Ascending aorta (tissue), 2 donors: ENCODE measurements around the gene ADAM15. TPM values are rescaled to one million over a fixed set of nuclear protein-coding genes. Genes with fewer than 3 reads are reported as not detected.

Experiments used
- DNase-seq, 2 donors: peaks; one replicate each; pipeline ENCODE4 v3.0.0-alpha.2; 2019; ENCODE audit warnings: low spot score in 2 of 2
- H3K27ac ChIP-seq, 2 donors: fragments of 200-600 bp; sonication (generic); one replicate each; pipeline ENCODE4 v1.5.1; 2016 to 2017; ENCODE audit warnings: mild to moderate bottlenecking in 1 of 2
- H3K27me3 ChIP-seq: fragments of 200-600 bp; sonication (generic); one replicate; pipeline ENCODE4 v1.5.1; 2017
- H3K36me3 ChIP-seq, 2 donors: fragments of 200-600 bp; sonication (generic); one replicate each; pipeline ENCODE4 v1.5.1; 2016
- H3K4me1 ChIP-seq, 2 donors: fragments of 200-600 bp; sonication (generic); one replicate each; pipeline ENCODE4 v1.5.1; 2016 to 2017; ENCODE audit warnings: mild to moderate bottlenecking in 1 of 2
- H3K4me3 ChIP-seq, 2 donors: fragments of 200-600 bp; sonication (generic); one replicate each; pipeline ENCODE4 v1.5.1; 2016 to 2017; ENCODE audit warnings: mild to moderate bottlenecking in 1 of 2
- H3K9me3 ChIP-seq, 2 donors: fragments of 200-600 bp; sonication (generic); one replicate each; pipeline ENCODE4 v1.5.1; 2016
- intact Hi-C: fragments of 100-400 bp; cut with DNase I; formaldehyde crosslinking; loops from one replicate; pipeline ENCODE4 v1.15.1; 2023
- total RNA-seq: library from RNA; depleted of rRNA; stranded (reverse); fragments of >200 nt; gene quantifications from one replicate; pipeline ENCODE4 v1.1.0, GENCODE V29; 2016
- TF ChIP-seq, protein P1 (sequence below), 3 experiments: fragments of 200-600 bp in 2 of 3; fragments of 450-650 bp in 1 of 3; sonication (generic) in 2 of 3; IDR thresholded peaks; one replicate each; pipeline ENCODE4 v1.5.1; 2016 to 2019; ENCODE audit warnings: antibody characterized with exemption in 3 of 3, mild to moderate bottlenecking in 1 of 3, moderate library complexity in 1 of 3

The ADAM15 gene
- total RNA-seq, 1 donor from 2014 or later = 610 TPM

DNA sequence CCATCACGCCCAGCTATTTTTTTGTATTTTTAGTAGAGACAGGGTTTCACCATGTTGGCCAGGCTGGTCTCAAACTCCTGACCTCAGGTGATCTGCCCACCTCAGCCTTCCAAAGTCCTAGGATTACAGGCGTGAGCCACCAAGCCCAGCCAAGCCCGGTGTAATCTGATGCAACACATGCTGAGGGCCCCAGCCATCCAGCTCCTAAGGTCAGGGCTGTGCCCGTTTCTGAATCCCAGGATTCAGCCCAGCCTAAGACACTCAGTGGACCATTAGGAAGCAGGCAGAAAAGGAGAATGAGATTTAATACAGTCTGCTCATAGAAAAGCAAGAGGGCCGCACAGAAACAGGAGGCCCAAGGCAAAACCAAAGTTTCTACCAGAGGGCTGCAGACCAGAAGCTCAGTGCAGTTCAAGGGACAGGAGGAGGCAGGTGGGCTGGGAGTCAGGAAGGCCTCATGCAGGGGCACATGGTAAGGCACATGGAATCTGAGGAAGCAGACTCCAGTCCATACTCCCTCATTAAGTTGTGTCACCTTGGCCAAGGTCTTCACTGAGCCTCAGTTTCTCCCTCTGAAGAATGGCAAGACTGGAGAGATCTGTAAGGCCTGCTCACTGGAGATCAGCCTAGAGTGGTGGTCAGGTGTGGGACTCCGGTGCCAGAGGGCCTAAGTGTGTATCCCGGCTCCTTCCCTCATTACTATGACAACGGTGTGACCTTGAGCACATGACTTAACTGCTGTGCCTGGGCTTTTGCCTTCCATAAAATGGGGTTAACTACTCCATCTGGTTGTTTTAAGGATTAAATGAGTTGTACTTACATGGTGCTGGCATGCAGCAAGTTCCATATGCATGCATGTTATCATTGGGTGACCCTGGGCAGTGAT, 2.4 kb upstream of the ADAM15 start:
- peaks cover 0 to 2% of the 10 kb centered on the region in 2 donors for H3K36me3 ChIP-seq
- no peak overlapping the region for H3K27ac ChIP-seq
- no peaks in the 10 kb centered on the region for H3K9me3 ChIP-seq
- H3K4me3 ChIP-seq = no peak overlapping the region
- H3K27me3 ChIP-seq = no peaks in the 10 kb centered on the region
- TF ChIP-seq, protein P1, sequence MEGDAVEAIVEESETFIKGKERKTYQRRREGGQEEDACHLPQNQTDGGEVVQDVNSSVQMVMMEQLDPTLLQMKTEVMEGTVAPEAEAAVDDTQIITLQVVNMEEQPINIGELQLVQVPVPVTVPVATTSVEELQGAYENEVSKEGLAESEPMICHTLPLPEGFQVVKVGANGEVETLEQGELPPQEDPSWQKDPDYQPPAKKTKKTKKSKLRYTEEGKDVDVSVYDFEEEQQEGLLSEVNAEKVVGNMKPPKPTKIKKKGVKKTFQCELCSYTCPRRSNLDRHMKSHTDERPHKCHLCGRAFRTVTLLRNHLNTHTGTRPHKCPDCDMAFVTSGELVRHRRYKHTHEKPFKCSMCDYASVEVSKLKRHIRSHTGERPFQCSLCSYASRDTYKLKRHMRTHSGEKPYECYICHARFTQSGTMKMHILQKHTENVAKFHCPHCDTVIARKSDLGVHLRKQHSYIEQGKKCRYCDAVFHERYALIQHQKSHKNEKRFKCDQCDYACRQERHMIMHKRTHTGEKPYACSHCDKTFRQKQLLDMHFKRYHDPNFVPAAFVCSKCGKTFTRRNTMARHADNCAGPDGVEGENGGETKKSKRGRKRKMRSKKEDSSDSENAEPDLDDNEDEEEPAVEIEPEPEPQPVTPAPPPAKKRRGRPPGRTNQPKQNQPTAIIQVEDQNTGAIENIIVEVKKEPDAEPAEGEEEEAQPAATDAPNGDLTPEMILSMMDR (IDR thresholded peaks at IDR 0.05) = no peak
- H3K4me1 ChIP-seq = peaks cover 0 to 20% of the 10 kb centered on the region in 2 donors
- DNase-seq = no peak
- intact Hi-C loops = no loop called here

DNA sequence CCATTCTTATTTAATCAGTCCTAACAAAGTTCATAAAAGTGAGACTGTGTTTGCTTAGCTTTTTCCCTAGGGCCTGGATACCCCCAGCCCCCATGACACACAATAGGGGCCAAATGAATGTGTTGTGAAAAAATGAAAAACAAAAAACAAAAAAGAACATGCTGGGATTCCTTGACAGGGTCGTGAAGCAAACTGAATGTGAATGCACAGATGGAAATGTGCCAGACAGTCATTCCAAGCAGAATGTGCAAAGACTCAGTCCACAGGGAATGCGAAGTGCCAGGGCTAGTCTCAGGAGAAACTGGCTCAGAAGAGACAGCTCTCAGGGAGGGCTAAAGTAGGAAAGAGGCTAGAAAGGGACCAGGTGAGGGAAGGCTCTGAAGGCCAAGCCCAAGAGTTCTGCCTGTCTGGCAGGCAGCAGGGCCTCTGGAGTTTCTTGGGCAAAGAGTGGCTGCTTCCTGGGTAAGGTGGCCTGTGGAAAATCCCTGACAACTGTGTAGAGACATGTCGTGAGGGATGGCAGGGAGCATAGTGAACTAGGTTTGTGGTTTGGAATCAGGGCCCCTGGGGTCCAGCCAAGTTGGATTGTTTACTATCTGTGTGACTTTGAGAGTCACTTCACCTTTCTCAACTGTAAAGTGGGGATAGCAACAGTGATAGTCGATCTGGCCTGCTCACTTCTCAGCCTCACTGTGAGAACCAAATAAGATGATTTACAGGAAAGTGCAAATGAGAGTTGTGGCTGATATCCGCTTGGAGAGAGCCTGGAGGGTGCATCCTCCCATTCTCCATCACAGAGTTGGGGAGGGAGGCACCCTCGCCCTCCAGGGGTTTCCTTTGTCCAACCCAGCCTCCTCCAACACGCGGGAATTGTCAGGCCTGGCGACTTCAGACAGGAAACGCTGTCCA, 1.2 kb upstream of the ADAM15 start:
- Histone ChIP-seq H3K36me3 (peaks cover 0 to 8% of the 10 kb centered on the region in 2 donors), H3K4me1 (peaks cover 0 to 20% of the 10 kb centered on the region in 2 donors), H3K4me3 (peak overlapping the region; percentile 69 to 80), H3K27me3 (no peaks in the 10 kb centered on the region), H3K27ac (peak overlapping the region; percentile 83 to 86), H3K9me3 (no peaks in the 10 kb centered on the region)
- no peak for DNase-seq
- intact Hi-C loops = loop anchor here (2.0 to 5.0 kb wide), 4 partner anchors 35 to 493 kb away; partner anchors contain the start of genes CKS1B, UBE2Q1 and ZBTB7B
- TF ChIP-seq, protein P1 (IDR thresholded peaks at IDR 0.05) = no peak

DNA sequence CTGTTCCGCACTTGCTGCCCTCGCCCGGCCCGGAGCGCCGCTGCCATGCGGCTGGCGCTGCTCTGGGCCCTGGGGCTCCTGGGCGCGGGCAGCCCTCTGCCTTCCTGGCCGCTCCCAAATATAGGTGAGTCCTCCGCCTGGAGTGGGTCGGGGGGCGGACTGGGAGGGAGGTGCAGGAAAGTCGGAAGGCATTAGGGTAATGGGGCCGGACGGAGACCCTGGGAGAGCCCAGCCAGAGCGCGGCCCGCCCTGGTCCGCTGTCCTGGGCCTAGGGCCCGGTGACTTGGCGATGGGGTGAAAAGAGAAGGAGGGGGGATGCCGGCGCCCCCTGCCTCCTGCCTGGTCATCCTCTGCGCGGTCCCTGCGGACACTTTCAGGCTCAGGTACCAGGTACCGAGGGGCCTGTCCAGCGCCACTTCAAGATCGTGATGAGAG, 243 bp downstream of the ADAM15 start:
- Histone ChIP-seq H3K9me3 (no peaks in the 10 kb centered on the region), H3K27ac (peak overlapping the region; percentile 83 to 86), H3K27me3 (no peaks in the 10 kb centered on the region), H3K36me3 (peaks cover 10 to 21% of the 10 kb centered on the region in 2 donors), H3K4me3 (peak overlapping the region; percentile 69 to 80), H3K4me1 (peaks cover 0 to 20% of the 10 kb centered on the region in 2 donors)
- no peak for DNase-seq
- TF ChIP-seq, protein P1 (IDR thresholded peaks at IDR 0.05) = no peak
- intact Hi-C loops = loop anchor here (2.0 to 5.0 kb wide), 4 partner anchors 33 to 494 kb away; partner anchors contain the start of genes CKS1B, UBE2Q1 and ZBTB7B

DNA sequence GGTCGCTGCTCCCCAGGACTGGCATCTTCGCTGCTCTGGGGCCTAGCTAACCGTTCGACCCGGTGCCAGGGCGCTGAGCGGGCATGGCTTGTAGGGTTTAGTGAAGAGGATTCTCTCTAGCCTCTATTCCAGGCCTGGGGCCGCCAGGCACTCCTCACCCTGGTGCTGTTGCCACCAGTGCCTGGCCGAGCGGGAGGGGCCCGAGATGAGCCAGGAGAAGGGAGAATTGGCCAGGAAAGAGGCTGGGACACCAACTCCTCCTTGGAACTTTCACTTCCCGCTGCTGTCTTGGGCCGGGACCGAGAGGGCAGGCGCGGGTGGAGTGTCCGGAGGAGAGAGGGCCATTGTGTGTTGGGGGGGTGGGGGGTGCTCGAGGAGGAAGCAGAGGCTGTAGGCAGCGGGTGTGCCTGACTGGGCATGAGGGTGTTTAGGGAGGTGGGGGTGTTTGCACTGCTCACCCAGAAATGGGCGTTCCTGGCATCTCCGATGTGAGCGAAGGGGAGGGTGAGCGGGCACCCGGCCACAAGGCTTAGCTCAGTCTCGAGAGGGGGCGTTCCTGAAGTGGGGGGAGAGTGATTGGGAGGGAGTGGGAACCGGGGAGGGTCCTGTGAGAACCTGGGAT, 772 bp downstream of the ADAM15 start:
- Histone ChIP-seq H3K27ac (peak overlapping the region; percentile 83 to 86), H3K4me1 (peaks cover 0 to 20% of the 10 kb centered on the region in 2 donors), H3K4me3 (peak overlapping the region; percentile 69 to 80), H3K36me3 (peaks cover 13 to 26% of the 10 kb centered on the region in 2 donors), H3K9me3 (no peaks in the 10 kb centered on the region), H3K27me3 (no peaks in the 10 kb centered on the region)
- DNase-seq = peak in 1 of 2 donors; percentile 81
- intact Hi-C loops = loop anchor here (2.0 to 5.0 kb wide), 4 partner anchors 33 to 495 kb away; partner anchors contain the start of genes CKS1B, UBE2Q1 and ZBTB7B
- TF ChIP-seq, protein P1 (IDR thresholded peaks at IDR 0.05) = no peak
